Measurements from ENCODE around the gene DOCK1.

The DOCK1 gene

DNA sequence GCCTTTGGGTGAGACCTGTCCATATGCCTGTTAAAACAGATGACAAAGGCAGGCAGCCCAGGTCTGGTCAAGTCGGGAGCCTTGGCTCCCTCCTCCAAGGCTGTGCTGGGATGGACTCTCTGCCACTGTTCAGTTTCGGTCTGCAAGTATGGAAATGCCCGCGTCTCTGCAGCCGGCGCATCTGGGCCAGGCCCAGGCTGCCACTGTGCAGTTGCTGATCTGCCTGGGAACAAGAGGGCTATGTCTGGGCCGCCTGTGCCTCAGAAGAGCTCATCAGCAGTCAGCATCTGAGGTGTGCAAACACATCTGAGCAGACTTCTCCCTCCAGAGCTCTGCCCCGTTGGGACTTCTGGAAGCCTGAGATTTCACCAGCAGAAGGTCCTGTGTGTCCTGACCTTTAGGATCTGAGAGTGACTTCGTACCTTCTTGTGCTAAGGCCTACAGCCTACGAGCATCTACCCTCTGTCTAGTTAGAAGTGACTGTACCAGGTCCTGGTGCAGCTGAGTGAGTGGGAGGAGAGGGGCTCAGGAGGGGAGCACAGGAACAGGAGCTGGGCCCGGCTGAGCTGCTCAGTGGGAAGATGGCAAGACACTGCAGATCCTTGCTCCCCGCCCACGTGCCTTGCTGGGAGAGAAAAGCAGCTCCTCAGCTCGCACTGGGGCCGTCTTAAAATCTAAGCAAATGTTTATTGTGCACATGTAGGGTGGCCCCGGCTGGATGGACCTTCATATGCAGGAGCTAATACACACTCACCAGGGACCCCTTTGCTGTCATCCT, 50.9 kb downstream of the DOCK1 start:
- no peak for DNase-seq

DNA sequence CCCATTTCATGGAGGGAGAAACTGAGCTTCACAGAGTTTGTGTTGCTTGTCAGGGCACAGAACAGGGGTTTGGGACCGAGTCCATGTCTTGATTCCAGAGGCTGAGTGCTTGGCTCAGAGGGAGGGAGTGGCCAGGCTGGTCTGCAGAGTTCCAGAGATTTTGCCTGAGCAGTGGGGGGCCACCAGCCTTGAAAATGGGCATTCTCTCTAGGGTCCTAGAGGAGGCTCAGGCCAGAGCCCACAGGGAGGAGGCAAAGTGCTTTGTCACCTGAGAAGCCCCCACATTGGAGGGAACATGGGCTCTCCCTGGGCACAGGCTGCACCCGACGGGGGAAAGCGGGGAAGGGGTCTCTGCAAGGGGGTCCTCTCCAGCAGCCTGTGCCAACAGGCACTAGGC, 51.5 kb downstream of the DOCK1 start:
- no peak for DNase-seq

DNA sequence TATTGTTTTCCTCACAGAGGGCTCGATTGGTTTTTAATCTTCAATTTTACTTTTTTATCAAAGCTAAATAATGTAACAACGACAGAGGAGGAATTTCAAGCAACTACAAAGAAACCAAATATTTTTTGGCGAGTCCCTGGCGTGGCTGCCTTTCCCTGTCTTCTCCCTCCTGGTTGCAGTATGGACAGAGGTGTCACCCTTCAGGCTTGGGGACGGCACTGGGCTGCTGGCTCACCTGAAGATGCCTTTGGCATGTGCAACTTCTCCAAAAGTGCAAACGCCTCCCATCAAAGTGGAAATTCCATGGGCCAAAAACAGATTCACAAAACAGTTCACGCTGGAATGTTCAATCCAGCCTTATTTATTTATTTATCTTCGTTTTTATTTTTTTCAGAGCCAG, 51.9 kb downstream of the DOCK1 start:
- no peak for DNase-seq

DNA sequence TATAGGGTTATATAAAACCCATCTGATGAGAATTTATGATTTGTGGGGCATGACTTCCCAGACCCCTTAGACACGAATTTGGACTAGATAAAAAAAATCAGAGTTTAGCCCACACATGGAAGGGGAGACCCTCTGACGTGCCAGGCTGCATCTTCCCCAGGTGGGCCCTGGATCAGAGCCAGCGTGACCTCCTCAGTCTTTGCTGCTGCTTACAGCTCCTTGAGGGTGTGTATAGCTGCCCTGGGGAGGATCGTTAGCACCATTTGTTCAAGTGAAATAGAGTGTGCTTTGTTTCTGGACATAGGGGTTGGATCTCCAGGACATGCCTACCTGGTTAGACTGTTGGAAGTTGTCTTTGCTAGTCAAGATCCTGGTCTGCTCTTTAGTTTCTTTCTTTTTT, 54.2 kb downstream of the DOCK1 start:
- DNase-seq: no peak

DNA sequence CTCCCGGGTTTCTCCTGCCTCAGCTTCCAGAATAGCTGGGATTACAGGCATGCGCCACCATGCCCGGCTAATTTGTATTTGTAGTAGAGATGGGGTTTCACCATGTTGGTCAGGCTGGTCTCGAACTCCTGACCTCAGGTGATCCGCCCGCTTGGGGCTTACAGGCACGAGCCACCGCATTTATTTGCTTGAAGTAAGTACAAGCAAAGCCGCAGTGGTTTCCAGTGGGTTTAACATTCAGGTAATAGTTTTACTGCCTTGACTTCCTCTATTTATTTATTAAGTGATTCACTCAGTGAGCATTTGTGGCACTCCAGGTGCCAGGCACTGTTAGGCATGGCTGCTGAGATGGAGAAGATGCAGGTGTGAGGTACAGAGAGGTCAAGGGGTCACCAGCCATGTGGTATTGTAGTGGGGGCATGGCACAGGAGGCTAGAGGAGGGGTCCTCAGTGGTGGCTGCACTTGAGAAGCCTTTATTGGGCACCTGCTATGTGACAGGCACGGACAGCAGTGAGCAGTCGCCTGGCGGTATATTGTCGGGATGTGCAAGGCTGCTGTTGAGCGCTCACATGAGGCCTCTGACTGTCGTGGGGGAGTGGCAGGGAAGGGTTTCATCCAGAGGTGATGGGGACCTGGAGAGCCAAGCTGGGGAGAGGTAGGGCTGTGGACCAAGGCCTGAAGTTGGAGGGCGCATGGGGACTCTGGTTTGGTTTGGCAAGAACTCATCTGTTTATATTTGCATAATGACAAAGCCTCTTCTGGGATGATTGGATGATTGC, 54.9 kb downstream of the DOCK1 start:
- DNase-seq: no peak

DNA sequence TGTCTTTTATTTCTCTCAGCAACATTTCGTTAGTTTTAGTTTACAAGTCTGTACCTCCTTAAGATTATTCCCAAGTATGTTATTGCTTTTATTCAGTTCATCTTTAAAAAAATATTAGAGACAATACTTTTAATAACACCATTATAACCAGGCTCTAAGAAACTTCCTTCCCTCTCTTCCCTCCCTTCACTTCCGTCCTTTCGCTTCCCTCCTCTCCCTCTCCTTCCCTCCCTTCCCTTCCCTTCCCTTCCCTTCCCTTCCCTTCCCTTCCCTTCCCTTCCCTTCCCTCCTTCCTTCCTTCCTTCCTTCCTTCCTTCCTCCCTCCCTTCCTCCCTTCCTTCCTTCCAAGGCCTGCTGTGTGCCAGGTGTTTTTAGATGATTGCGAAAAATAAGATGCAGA, 58.1 kb downstream of the DOCK1 start:
- no peak for DNase-seq

DNA sequence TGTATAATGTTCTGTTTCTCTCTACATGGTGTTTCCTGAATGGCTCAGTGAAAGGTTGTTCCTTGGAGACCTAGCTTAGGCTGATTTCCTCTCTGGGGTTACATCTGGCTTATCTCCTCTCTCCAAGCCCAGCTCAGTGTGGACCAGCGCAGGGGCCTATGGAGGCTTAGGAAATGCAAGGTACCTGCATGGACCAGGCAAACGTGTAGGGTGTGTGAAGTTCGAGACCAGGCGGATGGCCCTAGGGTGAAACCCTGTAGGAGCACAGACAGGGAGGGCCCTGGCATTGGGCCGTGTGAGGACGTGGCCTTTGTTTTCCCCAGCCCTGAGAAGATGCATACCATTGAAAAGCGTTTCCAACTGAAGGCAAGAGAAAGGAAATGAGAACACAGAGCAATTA, 59.0 kb downstream of the DOCK1 start:
- no peak for DNase-seq

DNA sequence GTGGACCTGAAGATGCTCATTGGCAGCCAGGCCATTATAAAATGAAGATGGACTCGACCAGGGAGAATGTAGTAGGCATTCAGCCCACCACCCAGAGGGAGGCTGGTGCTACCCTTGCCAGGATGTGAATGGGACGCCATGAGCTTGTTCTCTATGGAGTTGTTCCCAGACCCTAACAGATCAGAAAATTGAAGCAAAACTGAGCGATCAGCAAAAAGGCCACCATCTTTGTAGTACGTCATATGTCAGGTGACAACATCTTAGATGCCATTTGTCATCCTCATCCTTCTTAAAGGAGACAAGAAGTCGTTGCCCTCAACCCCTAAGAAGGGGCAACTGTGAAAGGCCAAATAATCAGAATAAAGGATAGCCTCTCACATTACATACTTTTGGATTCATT, 61.7 kb downstream of the DOCK1 start:
- no peak for DNase-seq

DNA sequence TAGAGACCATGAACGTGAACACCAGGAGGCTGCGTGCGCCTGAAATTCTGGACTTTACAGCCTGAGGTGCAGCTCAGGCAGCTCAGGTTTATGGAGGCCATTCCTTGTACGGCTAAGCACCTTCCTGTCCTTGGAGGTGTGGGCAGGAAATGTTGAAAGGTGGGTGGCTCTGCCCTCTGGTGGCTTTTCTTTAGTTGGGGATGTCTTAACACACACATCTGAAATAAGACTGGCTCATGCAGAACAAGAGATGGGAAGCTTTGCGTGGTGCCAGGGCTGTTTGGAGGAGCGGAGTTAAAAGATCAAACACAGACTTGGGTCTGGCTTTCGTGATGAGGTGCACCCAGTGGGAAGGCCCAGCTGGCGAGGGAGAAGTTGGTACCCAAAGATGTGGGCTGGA, 64.1 kb downstream of the DOCK1 start:
- no peak for DNase-seq

DNA sequence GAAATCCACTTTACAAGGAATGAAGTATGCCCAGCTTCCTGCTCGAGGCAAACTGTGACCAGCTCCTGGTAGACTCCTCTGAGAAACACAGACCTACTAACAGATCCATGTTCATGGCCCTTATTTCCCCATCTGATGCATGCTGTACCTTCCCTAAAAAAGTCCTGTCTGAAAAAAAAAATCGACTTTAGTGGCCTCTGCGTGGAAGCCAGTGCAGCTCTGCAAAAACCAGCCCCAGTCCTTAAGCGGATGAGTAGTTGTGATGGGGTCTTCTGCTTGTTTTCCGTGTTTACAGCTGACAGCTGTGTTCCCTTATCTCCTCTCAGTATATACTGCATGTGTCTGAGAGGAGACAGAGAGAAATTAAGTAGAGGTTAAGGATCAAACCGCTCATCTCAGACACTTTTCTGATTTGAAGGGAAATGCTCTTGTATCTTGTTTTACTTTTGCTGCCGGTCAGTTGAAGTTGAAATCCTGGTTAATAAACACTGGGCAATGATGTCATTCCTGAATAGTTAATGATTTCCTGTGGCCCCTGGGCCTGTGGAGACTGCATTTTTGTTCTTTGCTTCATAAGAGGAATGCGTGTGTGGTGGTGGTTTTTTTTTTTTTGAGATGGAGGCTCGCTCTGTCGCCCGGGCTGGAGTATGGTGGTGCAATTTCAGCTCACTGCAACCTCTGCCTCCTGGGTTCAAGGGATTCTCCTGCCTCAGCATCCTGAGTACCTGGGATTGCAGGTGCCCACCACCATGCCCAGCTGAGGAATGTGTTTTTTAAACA, 67.6 kb downstream of the DOCK1 start:
- no peak for DNase-seq

DNA sequence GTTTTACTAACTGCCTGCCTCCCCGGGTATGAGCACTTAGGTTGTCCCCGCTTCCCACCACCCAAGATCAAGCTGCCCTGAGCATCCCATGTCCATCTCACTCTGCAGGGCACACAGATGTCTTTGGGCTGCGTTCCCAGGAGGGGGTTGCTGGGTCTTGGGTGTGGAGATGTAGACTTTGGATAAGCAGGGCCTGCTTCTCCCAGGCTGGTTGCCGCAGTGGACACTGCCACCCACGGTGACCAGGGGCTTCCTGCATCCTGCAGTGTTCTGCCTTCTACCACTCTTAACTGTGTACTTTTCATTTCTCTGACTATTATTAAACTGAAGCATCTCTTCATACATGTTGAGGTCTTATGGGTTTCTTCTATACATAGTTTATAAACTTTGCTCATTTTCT, 70.0 kb downstream of the DOCK1 start:
- DNase-seq: no peak

DNA sequence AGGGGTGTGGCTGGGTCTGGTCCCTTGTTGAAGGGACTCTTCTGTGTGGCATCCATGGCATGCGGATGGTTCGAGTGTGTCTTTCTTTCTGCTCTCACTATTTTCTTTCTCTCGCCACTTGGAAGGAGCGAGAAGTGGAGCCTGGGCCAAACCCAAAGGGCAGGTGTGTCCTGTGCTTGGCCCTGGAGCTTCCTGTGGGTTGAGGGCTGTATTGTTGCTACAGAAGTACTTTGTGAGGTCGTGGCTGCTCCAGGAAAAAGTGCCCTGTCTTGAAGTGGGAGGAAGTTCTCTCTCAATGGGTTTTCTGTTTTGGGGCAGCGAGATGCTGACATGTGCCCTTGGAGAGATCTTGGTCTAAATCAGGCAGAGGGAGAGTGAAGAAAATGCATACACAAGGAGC, 72.0 kb downstream of the DOCK1 start:
- no peak for DNase-seq

DNA sequence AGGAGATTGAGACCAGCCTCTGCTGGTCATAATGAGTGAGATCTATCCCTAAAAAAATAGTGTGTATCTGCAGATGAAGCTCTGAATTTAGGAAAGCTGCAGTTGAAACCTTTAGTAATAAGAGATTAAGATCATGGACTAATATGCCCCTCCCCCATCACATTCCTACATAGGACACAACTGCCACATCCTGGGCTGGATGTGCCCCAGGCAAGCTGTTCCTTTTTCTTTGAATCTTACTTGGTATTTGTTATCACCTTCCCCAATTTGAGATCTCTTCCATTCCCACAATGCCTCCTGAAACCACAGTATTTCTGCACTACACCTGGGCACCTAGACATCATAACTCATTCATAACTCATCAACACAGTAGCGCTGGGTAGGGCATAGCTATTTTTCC, 74.1 kb downstream of the DOCK1 start:
- DNase-seq: no peak

DNA sequence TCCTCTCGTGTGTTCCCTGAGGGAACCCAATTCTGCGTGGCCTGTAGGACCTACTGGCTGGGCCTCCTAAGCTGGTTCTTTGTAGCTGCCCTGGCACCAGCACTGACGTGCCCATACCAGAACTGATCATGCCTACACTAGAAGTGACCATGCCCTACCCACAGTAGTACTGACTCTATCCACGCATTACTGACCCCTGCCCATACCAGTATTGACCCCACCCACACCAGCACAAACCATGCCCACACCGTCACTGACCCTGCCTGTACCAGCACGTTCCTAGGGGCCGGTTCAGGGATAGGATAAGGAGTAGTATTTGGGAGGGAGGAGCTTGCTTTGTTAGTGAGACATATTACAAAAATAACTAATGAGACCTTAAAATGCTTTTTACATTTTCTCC, 88.0 kb downstream of the DOCK1 start:
- DNase-seq: no peak

DNA sequence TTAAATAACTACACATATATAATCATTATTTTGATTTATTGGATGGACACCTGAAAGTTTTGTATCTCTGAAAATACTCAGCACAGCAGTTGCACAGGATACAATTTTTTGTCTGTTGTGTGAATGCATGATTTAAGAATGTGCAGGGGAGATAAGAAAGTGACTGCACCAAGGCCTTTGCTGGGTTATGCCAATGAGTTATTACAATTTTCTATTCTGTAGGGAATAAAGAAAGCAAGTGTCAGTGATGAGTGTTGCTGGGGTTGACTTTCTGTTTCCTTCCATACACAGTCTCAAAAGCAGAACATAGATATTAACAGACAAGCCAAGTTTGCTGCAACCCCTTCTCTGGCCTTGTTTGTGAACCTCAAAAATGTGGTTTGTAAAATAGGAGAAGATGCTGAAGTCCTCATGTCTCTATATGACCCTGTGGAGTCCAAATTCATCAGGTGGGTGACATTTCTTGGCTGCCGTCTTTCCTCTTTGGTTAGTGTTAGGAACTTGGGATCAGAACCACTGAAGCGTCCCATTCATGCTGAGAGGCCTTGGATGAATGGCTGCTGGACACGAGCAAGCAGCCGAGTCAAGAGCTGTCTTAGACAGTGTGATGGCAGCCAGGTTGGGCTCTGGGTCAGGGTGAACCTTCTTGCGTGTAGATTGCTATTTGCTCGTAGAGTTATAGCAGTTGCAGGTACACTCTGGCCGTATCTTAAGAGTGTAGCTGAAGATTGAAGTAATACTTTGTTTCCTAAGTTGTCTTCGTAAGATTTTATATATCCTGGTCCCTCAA, 92.8 kb downstream of the DOCK1 start:
- DNase-seq: no peak

DNA sequence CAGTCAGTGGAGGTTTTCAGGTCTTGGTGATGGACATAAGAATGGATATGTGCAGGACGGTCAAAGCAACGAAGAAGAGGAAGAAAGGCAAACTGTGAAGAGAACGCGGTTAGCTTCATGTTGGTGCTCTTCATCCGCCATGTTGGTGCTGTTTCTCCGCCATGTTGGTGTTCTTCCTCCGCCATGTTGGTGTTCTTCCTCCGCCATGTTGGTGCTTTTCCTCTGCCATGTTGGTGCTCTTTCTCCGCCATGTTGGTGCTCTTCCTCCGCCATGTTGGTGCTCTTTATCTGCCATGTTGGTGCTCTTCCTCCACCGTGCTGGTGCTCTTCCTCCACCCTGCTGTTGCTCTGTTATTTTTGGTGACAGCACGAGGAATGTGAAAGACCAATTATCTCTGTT, 95.4 kb downstream of the DOCK1 start:
- no peak for DNase-seq

DNA sequence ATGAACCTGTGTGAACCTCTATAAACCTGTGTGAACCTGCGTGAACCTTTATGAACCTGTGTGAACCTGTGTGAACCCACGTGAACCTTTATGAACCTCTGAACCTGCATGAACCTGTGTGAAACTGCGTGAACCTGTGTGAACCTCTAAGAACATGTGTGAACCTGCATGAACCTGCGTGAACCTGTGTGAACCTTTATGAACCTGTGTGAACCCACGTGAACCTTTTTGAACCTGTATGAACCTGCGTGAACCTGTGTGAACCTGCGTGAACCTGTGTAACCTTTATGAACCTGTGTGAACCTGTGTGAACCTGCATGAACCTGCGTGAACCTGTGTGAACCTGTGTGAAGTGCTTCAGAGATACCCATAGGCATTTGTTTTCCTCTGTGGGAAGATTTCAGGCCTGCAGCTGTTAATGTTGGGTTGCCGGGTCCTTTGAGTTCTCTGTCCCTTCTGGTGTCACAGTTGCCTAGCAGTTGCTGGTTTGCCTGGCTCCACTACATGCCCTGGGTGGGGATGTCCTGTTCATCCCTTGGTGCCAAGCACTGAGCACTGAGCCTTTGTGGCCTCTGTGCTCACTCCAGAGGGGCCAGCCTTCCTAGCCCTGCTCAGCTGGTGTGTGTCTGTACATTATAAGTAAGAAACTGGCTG, 97.9 kb downstream of the DOCK1 start:
- no peak for DNase-seq

DNA sequence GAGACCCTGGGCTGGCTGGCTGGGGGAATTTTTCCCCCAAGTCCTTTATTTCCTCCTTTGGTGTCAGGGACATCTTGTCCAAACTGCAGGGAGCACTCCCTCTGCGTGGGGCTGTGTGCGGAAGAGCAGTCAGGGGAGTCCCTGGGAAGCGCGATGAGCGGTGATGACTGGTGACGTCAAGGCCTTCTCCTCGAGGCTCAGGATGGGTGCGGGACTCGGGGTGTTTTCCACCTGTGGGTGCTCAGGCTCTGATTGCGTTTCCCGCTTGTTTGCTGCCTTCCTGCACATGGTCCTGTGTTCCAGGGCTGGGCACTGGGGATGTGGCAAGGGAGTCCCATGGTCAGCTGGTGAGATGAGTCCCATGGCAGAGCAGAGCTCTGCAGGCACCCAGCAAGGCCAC, 101.2 kb downstream of the DOCK1 start:
- no peak for DNase-seq

DNA sequence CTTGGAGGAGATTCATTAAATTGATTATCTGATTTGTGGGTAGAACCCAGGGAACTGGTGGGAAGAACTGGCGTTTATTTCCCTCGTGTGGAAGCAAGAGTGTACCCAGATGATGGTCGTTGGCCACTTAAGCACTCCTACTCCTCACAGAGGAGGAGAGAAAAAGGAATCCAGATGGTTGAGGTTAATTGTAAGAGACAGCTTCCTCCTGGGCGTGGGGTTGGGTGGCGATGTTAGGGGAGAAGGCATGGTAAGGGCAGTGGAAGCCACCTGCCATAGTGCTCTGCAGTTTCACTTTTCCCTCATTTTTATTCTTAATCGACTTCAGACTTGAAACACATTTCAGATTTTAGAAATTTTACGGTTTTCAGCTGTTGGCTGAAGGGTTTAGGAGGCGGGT, 104.1 kb downstream of the DOCK1 start:
- no peak for DNase-seq

DNA sequence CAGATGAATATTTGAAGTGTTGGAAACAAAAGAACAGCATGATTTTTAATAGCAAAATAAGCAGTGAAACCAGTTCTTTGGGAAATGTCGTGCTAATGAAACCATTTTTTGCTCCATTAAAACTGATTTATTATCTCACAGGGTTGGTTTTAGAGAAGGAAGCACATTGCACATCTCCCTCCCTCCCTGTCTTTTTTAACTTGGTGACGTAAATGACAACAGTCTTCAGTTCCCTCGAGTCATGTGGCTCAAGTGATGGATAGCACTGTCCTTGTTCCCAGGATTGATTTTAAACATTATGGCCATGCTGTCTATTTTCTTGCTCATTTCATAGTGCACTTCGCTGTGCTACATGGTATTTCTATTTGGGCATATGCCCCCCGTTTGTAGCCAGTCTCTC, 105.9 kb downstream of the DOCK1 start:
- DNase-seq: no peak

DNA sequence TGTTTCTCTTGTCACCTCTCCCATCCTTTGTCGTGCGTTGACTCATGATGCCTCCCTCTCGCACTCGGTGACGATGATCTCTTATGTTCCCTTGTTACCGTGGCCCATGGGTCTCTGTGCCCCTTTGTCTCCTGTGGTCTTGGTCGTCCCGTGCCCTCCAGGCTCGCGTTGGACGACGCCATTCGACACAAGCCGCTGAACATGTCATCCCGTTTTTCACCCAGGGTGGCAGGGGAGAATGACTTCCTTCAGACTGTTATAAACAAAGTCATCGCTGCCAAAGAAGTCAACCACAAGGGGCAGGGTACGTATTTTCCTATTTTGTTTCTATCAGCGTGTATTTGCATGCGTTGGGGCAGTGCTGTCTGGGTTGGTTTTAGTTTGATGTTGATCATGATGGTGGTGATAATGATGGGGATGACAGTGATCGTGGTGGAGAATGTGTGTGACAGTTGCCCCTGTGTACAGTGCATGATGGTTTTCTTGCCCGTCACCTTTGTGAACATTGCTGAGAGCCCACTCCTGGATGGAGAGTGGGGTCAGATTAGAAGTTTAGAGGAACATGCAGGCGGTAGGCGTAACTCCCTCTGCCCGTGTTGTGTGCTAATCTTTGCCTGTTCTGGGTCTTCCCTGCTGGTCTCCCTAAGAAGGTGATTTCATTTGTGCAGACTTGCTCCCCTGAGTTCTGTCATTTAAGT, 107.0 kb downstream of the DOCK1 start:
- no peak for DNase-seq

DNA sequence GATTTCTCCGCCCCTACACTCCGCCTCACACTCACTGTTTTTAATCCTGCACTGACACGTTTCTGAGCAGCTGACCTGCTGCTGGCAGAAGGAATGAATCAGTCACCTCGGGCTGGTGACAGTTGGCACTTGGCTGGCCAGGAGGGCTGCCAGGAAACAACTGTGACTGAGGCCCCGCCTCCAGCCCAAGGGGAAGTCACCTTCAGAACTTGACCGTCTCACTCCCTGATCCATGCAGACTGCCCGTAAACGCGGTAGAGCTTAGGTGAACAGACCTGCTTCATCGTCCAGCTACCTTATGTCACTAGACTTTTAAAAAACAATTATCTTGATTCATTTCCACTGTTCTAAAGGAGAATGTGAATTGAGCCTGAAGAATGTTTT, 107.5 kb downstream of the DOCK1 start:
- DNase-seq: no peak

Measured in NK-92 treated with Interleukin-12 subunit alpha and Interleukin-12 subunit beta, amount 100 ng/mL, for 24 hours (cell line).